Measurements from ENCODE around the gene PARD3B.

- TF ChIP-seq CTCF (IDR thresholded peaks at IDR 0.05; ENCODE audit: low read length): no peak
- no peak for TF ChIP-seq EZH2 (optimal IDR thresholded peaks at IDR 0.05; ENCODE audit: low read depth, low read length)
Observed at GRCh38 chr2:204849892-204850291, 304.6 kb downstream of the PARD3B start.

Measured in MM.1S (cell line).